Keratinocyte (primary cell): ENCODE data around the gene ARHGAP15. TPM values are rescaled to one million over a fixed set of nuclear protein-coding genes. Genes with fewer than 3 reads are reported as not detected.

ENCODE experiments used
- DNase-seq: peaks from one replicate; pipeline ENCODE4 v3.0.0-alpha.2; 2011; ENCODE audit warnings: low read depth, missing footprints, low spot score
- FAIRE-seq: peaks from 2 replicates; lab custom pipeline; 2011; peaks lifted over from hg19 to GRCh38; lab: Jason Lieb, UNC
- H2AFZ ChIP-seq: 2 replicates; pipeline ENCODE4 v1.6.0; 2012; ENCODE audit warnings: low read length, control low read depth, inconsistent platforms; ENCODE audit not compliant: control insufficient read depth
- H3K27ac ChIP-seq: 2 replicates; pipeline ENCODE4 v1.5.1; 2011; ENCODE audit warnings: low read length; ENCODE audit not compliant: control insufficient read depth, insufficient read depth
- H3K27me3 ChIP-seq: 3 replicates; pipeline ENCODE4 v1.6.0; 2011; ENCODE audit warnings: low read length; ENCODE audit not compliant: control insufficient read depth, insufficient read depth; ENCODE audit errors: extremely low read depth
- H3K36me3 ChIP-seq, 2 experiments: 2 replicates in 1 of 2; 3 replicates in 1 of 2; pipeline ENCODE4 v1.5.1; 2011; ENCODE audit warnings: low read length in 2 of 2, mild to moderate bottlenecking in 1 of 2; ENCODE audit not compliant: control insufficient read depth in 2 of 2, insufficient read depth in 2 of 2; ENCODE audit errors: extremely low read depth in 1 of 2
- H3K4me1 ChIP-seq: 3 replicates; pipeline ENCODE4 v1.5.1; 2011; ENCODE audit warnings: low read length; ENCODE audit not compliant: control insufficient read depth, insufficient read depth; ENCODE audit errors: extremely low read depth
- H3K4me2 ChIP-seq: 3 replicates; pipeline ENCODE4 v1.6.0; 2011; ENCODE audit warnings: low read depth, low read length; ENCODE audit not compliant: control insufficient read depth, insufficient read depth; ENCODE audit errors: extremely low read depth
- H3K4me3 ChIP-seq, 3 experiments: fragments of 200-600 bp in 1 of 3; sonication (generic) in 1 of 3; 2 replicates in 2 of 3; 3 replicates in 1 of 3; pipeline ENCODE4 v1.5.1; 2011 to 2016; ENCODE audit warnings: low read length in 3 of 3, mild to moderate bottlenecking in 3 of 3, control low read depth in 2 of 3, inconsistent platforms in 1 of 3, low read depth in 1 of 3, mixed read lengths in 1 of 3, mixed run types in 1 of 3, moderate library complexity in 1 of 3; ENCODE audit not compliant: control insufficient read depth in 2 of 3, insufficient read depth in 2 of 3; ENCODE audit errors: extremely low read depth in 1 of 3
- H3K79me2 ChIP-seq: 2 replicates; pipeline ENCODE4 v1.6.0; 2012; ENCODE audit warnings: low read length; ENCODE audit not compliant: control insufficient read depth, insufficient read depth
- H3K9ac ChIP-seq: 3 replicates; pipeline ENCODE4 v1.6.0; 2011; ENCODE audit warnings: low read length; ENCODE audit not compliant: control insufficient read depth, insufficient read depth; ENCODE audit errors: extremely low read depth
- H3K9me1 ChIP-seq: 3 replicates; pipeline ENCODE4 v1.6.0; 2011; ENCODE audit warnings: low read length; ENCODE audit not compliant: control insufficient read depth, insufficient read depth; ENCODE audit errors: extremely low read depth
- H3K9me3 ChIP-seq: 2 replicates; pipeline ENCODE4 v1.5.1; 2012; ENCODE audit warnings: low read depth, low read length; ENCODE audit not compliant: control insufficient read depth
- H4K20me1 ChIP-seq: 3 replicates; pipeline ENCODE4 v1.6.0; 2011; ENCODE audit warnings: low read length; ENCODE audit not compliant: control insufficient read depth, insufficient read depth; ENCODE audit errors: extremely low read depth
- CTCF ChIP-seq, 3 experiments: IDR thresholded peaks in 1 of 3; conservative IDR thresholded peaks in 1 of 3; optimal IDR thresholded peaks in 1 of 3; 2 replicates in 2 of 3; 3 replicates in 1 of 3; pipeline versions ENCODE3 to v1.5.1; 2011; ENCODE audit warnings: low read length in 3 of 3, mild to moderate bottlenecking in 3 of 3, moderate library complexity in 2 of 3, control low read depth in 1 of 3, inconsistent platforms in 1 of 3; ENCODE audit not compliant: insufficient read depth in 2 of 3; ENCODE audit errors: extremely low read depth in 1 of 3
- EZH2 ChIP-seq: IDR thresholded peaks from one replicate; pipeline ENCODE4 v1.6.1; 2012; ENCODE audit warnings: inconsistent platforms, mild to moderate bottlenecking, low read length, moderate library complexity
- dilution Hi-C: fragments of 300-500 bp; cut with MboI; formaldehyde crosslinking; loops from one replicate; pipeline ENCODE4 v1.7.0; 2020; ENCODE audit warnings: low sequenced_read_pairs; ENCODE audit not compliant: extremely low pct_ligation_motif_present
- polyA plus RNA-seq, 5 experiments: library from polyadenylated mRNA; depleted of rRNA in 3 of 5; stranded (reverse) in 3 of 5; stranded (forward) in 1 of 5; unstranded in 1 of 5; fragments of >200 nt; gene quantifications; 1 replicate in 1 of 5; 2 replicates in 3 of 5; 3 replicates in 1 of 5; pipeline versions ENCODE4 v1.2.1 to v1.2.3, GENCODE V29; 2011 to 2012; ENCODE audit warnings: missing spikeins in 2 of 5, low read depth in 1 of 5, low replicate concordance in 1 of 5

ARHGAP15 gene
- polyA plus RNA-seq, 1 donor (not counting 4 experiments of a cell fraction or from before 2014, with no cell fraction given): not detected

GRCh38 chr2:143725400-143725799, 596.2 kb downstream of the ARHGAP15 start:
- TF ChIP-seq EZH2: no peak
- TF ChIP-seq CTCF (optimal IDR thresholded peaks at IDR 0.05 in 1 of 3, IDR thresholded peaks at IDR 0.05 in 1 of 3, conservative IDR thresholded peaks at IDR 0.05 in 1 of 3; ENCODE audit: extremely low read depth in 1 of 3, insufficient read depth in 2 of 3, low read length in 3 of 3): no peak
- Histone ChIP-seq H3K9ac (no peak overlapping the region), H3K4me2 (no peak overlapping the region), H3K79me2 (no peaks in the 10 kb centered on the region), H3K27me3 (no peaks in the 10 kb centered on the region), H3K36me3 (no peaks in the 10 kb centered on the region), H2AFZ (no peak overlapping the region), H3K4me1 (peaks cover 31% of the 10 kb centered on the region), H4K20me1 (no peaks in the 10 kb centered on the region), H3K4me3 (no peak overlapping the region), H3K9me1 (no peaks in the 10 kb centered on the region), H3K9me3 (no peaks in the 10 kb centered on the region), H3K27ac (no peak overlapping the region)
- DNase-seq (no peak), FAIRE-seq (no peak)
- dilution Hi-C loops: no loop called here

GRCh38 chr2:143726151-143726845, 597.1 kb downstream of the ARHGAP15 start:
- Histone ChIP-seq H3K9ac (no peak overlapping the region), H3K4me3 (no peak overlapping the region), H3K36me3 (no peaks in the 10 kb centered on the region), H3K4me1 (peaks cover 39% of the 10 kb centered on the region), H3K27me3 (no peaks in the 10 kb centered on the region), H3K4me2 (no peak overlapping the region), H3K79me2 (no peaks in the 10 kb centered on the region), H3K9me1 (no peaks in the 10 kb centered on the region), H3K9me3 (no peaks in the 10 kb centered on the region), H3K27ac (no peak overlapping the region), H2AFZ (no peak overlapping the region), H4K20me1 (no peaks in the 10 kb centered on the region)
- no peak for TF ChIP-seq EZH2
- no peak for TF ChIP-seq CTCF (optimal IDR thresholded peaks at IDR 0.05 in 1 of 3, IDR thresholded peaks at IDR 0.05 in 1 of 3, conservative IDR thresholded peaks at IDR 0.05 in 1 of 3; ENCODE audit: extremely low read depth in 1 of 3, insufficient read depth in 2 of 3, low read length in 3 of 3)
- FAIRE-seq (no peak), DNase-seq (no peak)
- dilution Hi-C loops: no loop called here
